PC-9 (cell line): ENCODE measurements around the gene ME3.

Experiments used
- EZH2 ChIP-seq: fragments of 200-600 bp; sonication (generic); IDR thresholded peaks from 2 replicates; pipeline ENCODE4 v1.8.0; 2017; ENCODE audit warnings: antibody characterized with exemption, low read depth
- TF ChIP-seq, protein P1 (sequence below): fragments of 200-600 bp; sonication (generic); conservative IDR thresholded peaks from 2 replicates; pipeline ENCODE4 v1.6.1; 2017; ENCODE audit warnings: mixed run types, antibody characterized with exemption, mild to moderate bottlenecking, moderate library complexity

DNA sequence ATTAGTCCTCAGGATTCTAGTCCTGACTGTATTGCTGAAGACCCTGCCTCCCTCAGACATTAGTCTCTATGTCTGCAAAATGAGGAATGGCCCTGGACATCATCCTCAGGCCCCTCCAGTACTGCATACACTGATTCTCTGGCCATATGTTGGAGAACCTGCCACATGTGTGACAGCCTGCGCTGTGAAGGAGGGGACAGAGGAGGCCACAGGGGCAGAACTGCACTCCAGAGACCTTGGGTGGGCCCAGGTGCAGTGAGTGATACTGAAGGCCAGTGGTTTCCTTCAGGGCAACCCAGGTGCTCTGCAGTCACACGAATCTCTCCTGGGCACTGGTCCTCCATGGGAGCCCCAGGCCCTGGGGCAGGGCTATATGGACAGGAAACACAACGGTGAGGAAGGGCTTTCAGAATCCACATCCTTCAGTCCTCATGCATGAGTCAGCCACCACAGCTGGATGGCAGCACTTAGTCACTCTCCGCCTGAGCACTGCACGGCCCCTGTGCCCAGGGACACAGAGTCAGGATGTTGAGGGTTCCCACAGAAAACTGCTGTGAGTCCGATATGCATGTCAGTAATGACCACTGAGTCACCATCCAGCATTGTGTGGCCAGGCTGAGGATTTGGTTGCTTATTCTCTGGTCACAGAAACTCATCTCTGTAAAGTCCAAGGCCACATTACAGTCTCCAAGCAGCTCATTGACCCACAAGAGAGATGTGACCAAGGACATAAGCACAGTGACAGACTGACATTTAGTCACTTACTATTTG is 39.7 kb downstream of the ME3 start:
- no peak for TF ChIP-seq EZH2
- TF ChIP-seq, protein P1, sequence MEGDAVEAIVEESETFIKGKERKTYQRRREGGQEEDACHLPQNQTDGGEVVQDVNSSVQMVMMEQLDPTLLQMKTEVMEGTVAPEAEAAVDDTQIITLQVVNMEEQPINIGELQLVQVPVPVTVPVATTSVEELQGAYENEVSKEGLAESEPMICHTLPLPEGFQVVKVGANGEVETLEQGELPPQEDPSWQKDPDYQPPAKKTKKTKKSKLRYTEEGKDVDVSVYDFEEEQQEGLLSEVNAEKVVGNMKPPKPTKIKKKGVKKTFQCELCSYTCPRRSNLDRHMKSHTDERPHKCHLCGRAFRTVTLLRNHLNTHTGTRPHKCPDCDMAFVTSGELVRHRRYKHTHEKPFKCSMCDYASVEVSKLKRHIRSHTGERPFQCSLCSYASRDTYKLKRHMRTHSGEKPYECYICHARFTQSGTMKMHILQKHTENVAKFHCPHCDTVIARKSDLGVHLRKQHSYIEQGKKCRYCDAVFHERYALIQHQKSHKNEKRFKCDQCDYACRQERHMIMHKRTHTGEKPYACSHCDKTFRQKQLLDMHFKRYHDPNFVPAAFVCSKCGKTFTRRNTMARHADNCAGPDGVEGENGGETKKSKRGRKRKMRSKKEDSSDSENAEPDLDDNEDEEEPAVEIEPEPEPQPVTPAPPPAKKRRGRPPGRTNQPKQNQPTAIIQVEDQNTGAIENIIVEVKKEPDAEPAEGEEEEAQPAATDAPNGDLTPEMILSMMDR: peak; percentile 52
